ENCODE results near the gene DNAL1.
"Not testable (repeated sequence)": the region's sequence is repeated elsewhere in the genome, so short reads cannot be mapped to it uniquely, and the experiment has no call there.

Gene DNAL1, protein sequence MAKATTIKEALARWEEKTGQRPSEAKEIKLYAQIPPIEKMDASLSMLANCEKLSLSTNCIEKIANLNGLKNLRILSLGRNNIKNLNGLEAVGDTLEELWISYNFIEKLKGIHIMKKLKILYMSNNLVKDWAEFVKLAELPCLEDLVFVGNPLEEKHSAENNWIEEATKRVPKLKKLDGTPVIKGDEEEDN

GRCh38 chr14:73644531-73645247, at the start of gene DNAL1:
DNAL1 (plus strand) TSS chr14:73644986; CDS start chr14:73645040, 54 bp downstream.
- DNase-seq (ENCODE audit: low spot score) = peak; percentile 96

GRCh38 chr14:73599499-73599898, 45.3 kb upstream of the DNAL1 start:
- no peak for DNase-seq (ENCODE audit: low spot score)

- DNase-seq (ENCODE audit: low spot score) = no peak
Observed at GRCh38 chr14:73602994-73603393, 41.8 kb upstream of the DNAL1 start.

DNA sequence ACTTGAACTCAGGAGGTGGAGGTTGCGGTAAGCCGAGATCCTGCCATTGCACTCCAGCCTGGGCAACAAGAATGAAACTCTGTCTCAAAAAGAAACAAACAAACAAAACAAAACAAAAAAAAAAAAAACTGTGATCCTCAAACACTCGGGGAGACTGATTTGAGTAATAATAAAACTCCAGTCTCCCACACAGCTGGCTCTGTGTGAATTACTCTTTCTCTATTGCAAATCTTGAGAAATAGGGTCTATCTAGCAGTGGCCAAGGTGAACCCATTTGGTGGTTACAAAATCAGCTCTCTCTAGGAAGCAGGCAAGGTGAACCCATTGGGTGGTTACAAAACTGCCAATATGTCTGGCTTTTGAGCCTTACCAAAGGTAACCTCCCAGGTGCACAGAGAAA, 38.5 kb upstream of the DNAL1 start:
- no peak for DNase-seq (ENCODE audit: low spot score)

GRCh38 chr14:73607241-73607640, 37.5 kb upstream of the DNAL1 start:
- DNase-seq (ENCODE audit: low spot score) = no peak

- no peak for DNase-seq (ENCODE audit: low spot score)
Observed at GRCh38 chr14:73610687-73611086, 34.1 kb upstream of the DNAL1 start.

DNA sequence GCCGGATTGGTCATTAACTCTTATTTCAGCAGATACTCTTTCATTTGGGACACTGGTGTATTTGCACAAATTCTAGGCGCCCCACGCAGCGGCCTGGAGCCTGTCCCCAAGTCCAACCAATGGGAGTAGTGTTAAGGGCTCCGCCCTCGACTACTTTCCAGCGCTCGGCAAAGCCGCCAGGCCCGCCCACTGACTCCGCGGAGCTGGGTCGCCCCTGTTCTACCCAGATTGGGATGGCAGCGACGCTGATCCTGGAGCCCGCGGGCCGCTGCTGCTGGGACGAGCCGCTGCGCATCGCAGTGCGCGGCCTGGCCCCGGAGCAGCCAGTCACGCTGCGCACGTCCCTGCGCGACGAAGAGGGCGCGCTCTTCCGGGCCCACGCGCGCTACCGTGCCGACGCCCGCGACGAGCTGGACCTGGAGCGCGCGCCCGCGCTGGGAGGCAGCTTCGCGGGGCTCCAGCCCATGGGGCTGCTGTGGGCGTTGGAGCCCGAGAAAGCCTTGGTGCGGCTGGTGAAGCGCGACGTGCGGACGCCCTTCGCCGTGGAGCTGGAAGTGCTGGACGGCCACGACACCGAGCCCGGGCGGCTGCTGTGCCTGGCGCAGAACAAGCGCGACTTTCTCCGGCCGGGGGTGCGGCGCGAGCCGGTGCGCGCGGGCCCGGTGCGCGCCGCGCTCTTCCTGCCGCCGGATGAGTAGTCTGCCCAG, 32.3 kb upstream of the DNAL1 start, which contains the start of gene ACOT6:
TSS of gene ACOT6 (plus strand) at position 179 of the 707 bp plus-strand sequence. CDS start at position 234, 55 bp downstream.
- peak; percentile 90 for DNase-seq (ENCODE audit: low spot score)

GRCh38 chr14:73613046-73613383, 31.8 kb upstream of the DNAL1 start:
- DNase-seq (ENCODE audit: low spot score) = no peak

DNA sequence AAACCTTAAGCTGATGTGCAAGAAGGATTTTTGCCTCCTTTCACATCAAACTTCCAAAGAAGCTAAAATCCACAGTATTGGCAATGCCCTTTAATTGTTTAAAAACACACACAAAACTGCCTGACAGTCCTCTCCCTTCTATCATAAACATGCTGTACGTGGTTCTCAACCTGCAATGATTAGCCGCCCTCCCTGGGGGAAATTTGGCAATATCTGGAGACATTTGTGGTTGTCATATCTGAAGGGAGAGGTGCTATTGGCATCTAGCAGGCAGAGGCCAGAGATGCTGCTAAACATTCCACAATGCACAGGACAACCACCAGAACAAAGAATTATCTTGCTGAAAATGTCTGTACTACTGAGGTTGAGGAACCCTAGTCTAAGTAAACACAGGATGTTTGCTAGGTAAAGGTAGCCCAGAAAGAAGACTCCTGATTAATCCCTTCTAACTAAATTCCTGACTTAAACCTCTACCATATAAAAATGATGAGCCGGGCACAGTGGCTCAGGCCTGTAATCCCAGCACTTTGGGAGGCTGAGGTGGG, 31.3 kb upstream of the DNAL1 start:
- no peak for DNase-seq (ENCODE audit: low spot score)

DNA sequence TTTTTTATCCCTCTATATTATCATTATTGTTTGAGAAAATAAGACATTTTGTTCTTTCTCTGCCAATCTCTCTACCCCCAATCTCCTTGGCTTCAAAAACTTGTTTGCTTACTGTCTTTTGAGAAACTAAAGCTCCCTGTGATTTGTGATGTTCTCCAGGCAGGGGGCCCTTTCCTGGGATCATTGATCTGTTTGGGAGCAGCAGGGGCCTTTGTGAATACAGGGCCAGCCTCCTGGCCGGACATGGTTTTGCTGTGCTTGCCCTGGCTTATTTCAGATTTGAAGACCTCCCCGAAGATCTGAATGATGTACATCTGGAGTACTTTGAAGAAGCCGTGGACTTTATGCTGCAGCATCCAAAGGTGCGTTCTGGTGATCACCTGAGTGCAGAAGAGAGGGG, 28.0 kb upstream of the DNAL1 start:
- no peak for DNase-seq (ENCODE audit: low spot score)

GRCh38 chr14:73619524-73619923, 25.3 kb upstream of the DNAL1 start:
- DNase-seq (ENCODE audit: low spot score) = no peak

DNA sequence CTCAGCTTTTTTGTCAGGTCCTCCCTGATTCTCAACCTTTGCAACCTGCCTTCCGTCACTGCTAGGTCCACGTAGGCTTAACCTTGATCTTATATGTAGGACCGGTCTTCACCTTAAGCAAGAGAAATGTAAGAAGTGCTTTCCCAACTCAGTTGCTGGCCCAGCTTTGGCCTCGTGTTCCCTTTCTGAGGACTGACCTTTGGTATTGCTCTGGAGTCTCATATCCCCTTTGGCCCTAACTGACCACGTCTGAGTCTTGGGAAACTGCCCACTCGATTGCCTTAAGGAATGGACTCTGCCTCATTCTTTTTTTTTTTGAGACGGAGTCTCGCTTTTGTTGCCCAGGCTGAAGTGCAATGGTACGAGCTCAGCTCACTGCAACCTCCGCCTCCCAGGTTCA, 24.5 kb upstream of the DNAL1 start:
- no peak for DNase-seq (ENCODE audit: low spot score)

DNA sequence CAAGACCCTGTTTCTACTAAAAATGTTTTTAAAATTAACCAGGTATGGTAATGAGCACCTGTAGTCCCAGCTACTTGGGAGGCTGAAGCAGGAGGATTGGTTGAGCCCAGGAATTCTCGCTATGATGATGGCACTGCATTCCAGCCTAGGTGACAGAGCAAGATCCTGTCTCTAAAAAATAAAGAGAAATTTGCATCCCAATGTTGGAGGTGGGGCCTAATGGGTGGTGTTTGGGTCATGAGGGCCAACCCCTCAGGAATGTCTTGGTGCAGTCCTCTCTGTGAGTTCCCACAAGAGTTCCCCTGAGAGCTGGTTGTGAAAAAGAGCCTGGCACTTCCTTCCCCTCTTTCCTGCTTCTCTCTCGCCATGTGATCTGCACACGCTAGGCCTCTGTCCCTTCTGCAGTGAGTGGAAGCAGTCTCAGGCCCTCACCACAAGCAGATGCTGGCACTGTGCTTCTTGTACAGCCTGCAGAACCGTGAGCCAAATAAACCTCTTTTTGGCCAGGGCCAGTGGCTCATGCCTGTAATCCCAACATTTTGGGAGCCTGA, 21.2 kb upstream of the DNAL1 start:
- DNase-seq (ENCODE audit: low spot score) = no peak

DNA sequence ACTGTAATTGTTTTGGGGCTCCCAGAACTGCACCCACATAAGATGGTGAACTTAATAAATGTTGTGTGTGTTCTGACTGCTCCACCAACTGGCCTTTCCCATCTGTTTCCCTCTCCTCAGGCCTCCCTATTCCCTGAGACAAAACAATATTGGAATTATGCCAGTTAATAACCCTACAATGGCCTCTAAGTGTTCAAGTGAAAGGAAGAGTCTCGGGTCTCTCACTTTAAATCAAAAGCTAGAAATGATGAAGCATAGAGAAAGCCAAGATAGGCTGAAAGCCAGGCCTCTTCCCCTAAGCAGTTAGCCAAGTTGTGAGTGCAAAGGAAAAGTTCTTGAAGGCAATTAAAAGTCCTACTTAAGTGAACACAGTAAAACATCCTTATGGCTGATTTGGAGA, 19.1 kb upstream of the DNAL1 start:
- no peak for DNase-seq (ENCODE audit: low spot score)

DNA sequence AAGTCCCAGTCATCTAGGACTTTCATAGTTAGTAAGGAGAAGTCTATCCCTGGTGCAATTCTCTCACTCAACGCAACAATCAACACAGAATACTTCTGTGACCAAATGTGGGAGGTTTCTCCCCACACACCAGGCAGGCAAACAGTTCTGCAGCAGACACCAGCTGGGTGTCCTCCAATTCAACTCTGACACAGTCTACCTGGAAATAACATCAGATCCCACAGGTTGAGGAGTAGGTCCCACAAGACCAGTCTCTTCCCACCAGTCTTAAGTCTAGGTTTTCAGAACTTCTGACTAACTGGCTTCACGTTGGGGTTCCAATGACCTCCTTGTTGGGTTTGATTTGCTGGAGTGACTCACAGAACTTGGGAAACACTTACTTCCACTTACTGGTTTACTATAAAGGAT, 17.6 kb upstream of the DNAL1 start:
- no peak for DNase-seq (ENCODE audit: low spot score)

GRCh38 chr14:73630009-73630780, 14.6 kb upstream of the DNAL1 start:
- no peak for DNase-seq (ENCODE audit: low spot score)

DNA sequence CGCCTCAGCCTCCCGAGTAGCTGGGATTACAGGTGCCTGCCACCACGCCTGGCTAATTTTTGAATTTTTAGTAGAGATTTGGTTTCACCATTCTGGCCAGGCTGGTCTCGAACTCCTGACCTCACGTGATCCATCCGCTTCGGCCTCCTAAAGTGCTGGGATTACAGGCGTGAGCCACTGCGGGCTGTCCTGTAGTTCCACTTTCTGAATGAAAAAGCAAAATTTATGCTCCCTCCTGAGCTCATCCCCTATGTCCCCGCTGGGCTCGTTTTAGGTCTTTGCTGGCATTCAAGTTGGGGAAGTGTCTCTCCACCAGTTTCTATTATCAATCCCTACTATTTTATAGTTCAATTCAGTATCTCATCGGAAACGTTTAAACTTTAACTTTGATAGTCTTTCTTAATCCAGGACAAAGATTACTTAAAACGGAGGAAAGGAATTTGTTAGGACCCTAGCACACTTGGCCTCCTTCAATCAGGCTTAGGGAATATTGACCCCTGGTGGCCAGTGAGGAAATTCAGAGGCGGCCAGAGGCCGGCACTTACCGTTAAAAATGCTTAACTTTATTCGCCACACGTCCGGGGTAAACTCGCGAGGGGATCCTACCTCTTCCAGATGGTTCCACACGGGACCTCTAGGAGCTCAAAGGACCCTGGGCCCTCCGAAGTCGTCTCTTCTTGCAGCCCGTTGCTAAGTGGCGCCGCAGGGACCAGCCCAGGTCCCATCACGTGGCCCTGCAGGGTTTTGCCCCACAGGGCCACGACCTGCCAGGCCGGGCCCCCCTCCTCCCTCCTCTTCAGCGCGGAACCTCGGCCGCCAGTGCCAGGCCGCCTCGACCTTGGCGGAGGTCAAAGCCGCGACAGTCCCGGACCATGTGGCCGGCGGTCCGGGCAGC, 11.4 kb upstream of the DNAL1 start:
- DNase-seq (ENCODE audit: low spot score) = peak; percentile 69

GRCh38 chr14:73634011-73634833, 10.6 kb upstream of the DNAL1 start:
- peak; percentile 72 for DNase-seq (ENCODE audit: low spot score)

DNA sequence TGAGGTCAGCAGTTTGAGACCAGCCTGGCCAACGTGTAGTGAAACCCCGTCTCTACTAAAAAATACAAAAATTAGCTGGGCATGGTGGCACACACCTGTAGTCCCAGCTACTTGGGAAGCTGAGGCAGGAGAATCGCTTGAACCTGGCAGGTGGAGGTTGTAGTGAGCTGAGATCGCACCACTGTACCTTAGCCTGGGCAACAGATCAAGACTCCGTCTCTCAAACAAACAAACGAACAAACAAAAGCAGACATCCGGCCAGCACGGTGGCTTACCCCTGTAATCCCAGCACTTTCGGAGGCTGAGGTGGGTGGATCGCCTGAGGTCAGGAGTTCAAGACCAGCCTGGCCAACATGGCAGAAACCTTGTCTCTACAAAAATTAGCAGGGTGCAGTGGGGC, 8.4 kb upstream of the DNAL1 start:
- DNase-seq (ENCODE audit: low spot score) = not testable (repeated sequence)

DNA sequence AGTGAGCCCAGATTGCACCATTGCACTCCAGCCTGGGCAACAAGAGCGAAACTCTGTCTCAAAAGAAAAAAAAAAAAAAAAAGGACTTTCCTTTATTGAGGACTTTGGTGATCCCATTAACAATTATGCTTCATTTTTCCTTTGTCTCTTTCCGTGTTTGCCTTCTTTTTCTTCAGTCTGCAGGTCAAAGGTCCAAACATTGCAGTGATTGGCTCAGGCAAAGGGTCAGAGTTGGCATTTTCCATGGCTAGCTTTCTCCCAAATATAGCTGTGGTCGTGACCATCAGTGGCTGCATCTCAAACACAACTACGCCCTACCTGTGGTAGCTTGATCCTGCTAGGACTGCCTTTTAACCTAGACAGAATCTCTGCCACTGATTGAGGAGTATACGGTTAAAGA, 7.0 kb upstream of the DNAL1 start:
- DNase-seq (ENCODE audit: low spot score) = no peak
